Measurements from ENCODE around the gene CDC37.

CDC37 gene

GRCh38 chr19:10421240-10422045 is 18.1 kb upstream of the CDC37 start:
- no peak for TF ChIP-seq POLR2A (IDR thresholded peaks at IDR 0.05; ENCODE audit: low read depth, low read length)
- no peak for TF ChIP-seq PAX5 (IDR thresholded peaks at IDR 0.05; ENCODE audit: insufficient read depth, low read length, severe bottlenecking)
- TF ChIP-seq POU2F2 (IDR thresholded peaks at IDR 0.05; ENCODE audit: low read depth, low read length): no peak
- TF ChIP-seq SPI1 (IDR thresholded peaks at IDR 0.05; ENCODE audit: low read depth, low read length): no peak
- TF ChIP-seq TAF1 (IDR thresholded peaks at IDR 0.05; ENCODE audit: low read depth, low read length): no peak
- TF ChIP-seq POLR2AphosphoS5 (IDR thresholded peaks at IDR 0.05; ENCODE audit: low read depth, low read length): no peak
- FAIRE-seq (no peak), DNase-seq (ENCODE audit: insufficient read length, low spot score) (no peak)

GRCh38 chr19:10420444-10421239 is 17.3 kb upstream of the CDC37 start, which contains the start of gene PDE4A:
Gene PDE4A, plus strand, starts transcription at chr19:10420538. Its CDS starts 227 bp downstream, at chr19:10420765.
- TF ChIP-seq TAF1 (IDR thresholded peaks at IDR 0.05; ENCODE audit: low read depth, low read length): no peak
- no peak for TF ChIP-seq SPI1 (IDR thresholded peaks at IDR 0.05; ENCODE audit: low read depth, low read length)
- no peak for TF ChIP-seq POU2F2 (IDR thresholded peaks at IDR 0.05; ENCODE audit: low read depth, low read length)
- no peak for TF ChIP-seq POLR2A (IDR thresholded peaks at IDR 0.05; ENCODE audit: low read depth, low read length)
- TF ChIP-seq POLR2AphosphoS5 (IDR thresholded peaks at IDR 0.05; ENCODE audit: low read depth, low read length): no peak
- FAIRE-seq: peak; percentile 43
- DNase-seq (ENCODE audit: insufficient read length, low spot score): peak; percentile 56

GRCh38 chr19:10419646-10420443 is 16.5 kb upstream of the CDC37 start:
- no peak for TF ChIP-seq POLR2AphosphoS5 (IDR thresholded peaks at IDR 0.05; ENCODE audit: low read depth, low read length)
- peak; percentile 24; the same call in 1 of the 2 replicates for TF ChIP-seq POLR2A (IDR thresholded peaks at IDR 0.05; ENCODE audit: low read depth, low read length)
- no peak for TF ChIP-seq SPI1 (IDR thresholded peaks at IDR 0.05; ENCODE audit: low read depth, low read length)
- no peak for TF ChIP-seq PAX5 (IDR thresholded peaks at IDR 0.05; ENCODE audit: insufficient read depth, low read length, severe bottlenecking)
- peak; percentile 27; the same call in 1 of the 2 replicates for TF ChIP-seq POU2F2 (IDR thresholded peaks at IDR 0.05; ENCODE audit: low read depth, low read length)
- no peak for TF ChIP-seq TAF1 (IDR thresholded peaks at IDR 0.05; ENCODE audit: low read depth, low read length)
- FAIRE-seq: peak; percentile 92
- DNase-seq (ENCODE audit: insufficient read length, low spot score): peak; percentile 53

GRCh38 chr19:10419200-10419645 is 15.9 kb upstream of the CDC37 start:
- TF ChIP-seq PAX5 (IDR thresholded peaks at IDR 0.05; ENCODE audit: insufficient read depth, low read length, severe bottlenecking) (no peak), POU2F2 (IDR thresholded peaks at IDR 0.05; ENCODE audit: low read depth, low read length) (no peak), SPI1 (IDR thresholded peaks at IDR 0.05; ENCODE audit: low read depth, low read length) (no peak), POLR2AphosphoS5 (IDR thresholded peaks at IDR 0.05; ENCODE audit: low read depth, low read length) (no peak), POLR2A (IDR thresholded peaks at IDR 0.05; ENCODE audit: low read depth, low read length) (no peak), TAF1 (IDR thresholded peaks at IDR 0.05; ENCODE audit: low read depth, low read length) (no peak)
- FAIRE-seq: no peak
- DNase-seq (ENCODE audit: insufficient read length, low spot score): no peak

- FAIRE-seq: no peak
- no peak for DNase-seq (ENCODE audit: insufficient read length, low spot score)
These were observed 15.3 kb upstream of the CDC37 start for GRCh38 chr19:10418485-10419199.

GRCh38 chr19:10418235-10418484 is 14.8 kb upstream of the CDC37 start:
- no peak for TF ChIP-seq POLR2AphosphoS5 (IDR thresholded peaks at IDR 0.05; ENCODE audit: low read depth, low read length)
- TF ChIP-seq SPI1 (IDR thresholded peaks at IDR 0.05; ENCODE audit: low read depth, low read length): no peak
- TF ChIP-seq PAX5 (IDR thresholded peaks at IDR 0.05; ENCODE audit: insufficient read depth, low read length, severe bottlenecking): no peak
- no peak for TF ChIP-seq TAF1 (IDR thresholded peaks at IDR 0.05; ENCODE audit: low read depth, low read length)
- TF ChIP-seq POLR2A (IDR thresholded peaks at IDR 0.05; ENCODE audit: low read depth, low read length): no peak
- TF ChIP-seq POU2F2 (IDR thresholded peaks at IDR 0.05; ENCODE audit: low read depth, low read length): no peak
- FAIRE-seq (no peak), DNase-seq (ENCODE audit: insufficient read length, low spot score) (no peak)

More at GRCh38 chr19:10418485-10419199, 15.3 kb upstream of the CDC37 start:
- no peak for TF ChIP-seq PAX5 (IDR thresholded peaks at IDR 0.05; ENCODE audit: insufficient read depth, low read length, severe bottlenecking)

GRCh38 chr19:10417541-10418234 is 14.3 kb upstream of the CDC37 start:
- FAIRE-seq (no peak), DNase-seq (ENCODE audit: insufficient read length, low spot score) (no peak)
- no peak for TF ChIP-seq POLR2A (IDR thresholded peaks at IDR 0.05; ENCODE audit: low read depth, low read length)
- no peak for TF ChIP-seq TAF1 (IDR thresholded peaks at IDR 0.05; ENCODE audit: low read depth, low read length)
- no peak for TF ChIP-seq POLR2AphosphoS5 (IDR thresholded peaks at IDR 0.05; ENCODE audit: low read depth, low read length)
- TF ChIP-seq SPI1 (IDR thresholded peaks at IDR 0.05; ENCODE audit: low read depth, low read length): no peak
- no peak for TF ChIP-seq PAX5 (IDR thresholded peaks at IDR 0.05; ENCODE audit: insufficient read depth, low read length, severe bottlenecking)
- no peak for TF ChIP-seq POU2F2 (IDR thresholded peaks at IDR 0.05; ENCODE audit: low read depth, low read length)

Measured in GM12891 (cell line).